Measurements from ENCODE around the gene AHDC1. TPM values are rescaled to one million over a fixed set of nuclear protein-coding genes. Genes with fewer than 3 reads are reported as not detected.

The AHDC1 gene
- total RNA-seq (32.1 and 33.0 TPM in 2 replicates), polyA plus RNA-seq (7.0 and 7.8 TPM in 2 replicates), polyA minus RNA-seq (10.8 and 13.8 TPM in 2 replicates), Bru-seq, nascent RNA (percentile 57 among the genes with signal in this experiment), BruChase-seq, experiment 1, labeled RNA remaining after a 6-hour chase (percentile 85 among the genes with signal in this experiment), BruChase-seq, experiment 2, labeled RNA remaining after a 2-hour chase (percentile 79 among the genes with signal in this experiment)
- 5.9 and 7.2 TPM in 2 replicates for polyA plus RNA-seq (2011; cell fraction: cytosol; rRNA removed)
- polyA plus RNA-seq (2011; cell fraction: nucleus; rRNA removed): 17.1 and 18.6 TPM in 2 replicates
- 10.8 and 13.3 TPM in 2 replicates for polyA plus RNA-seq (2012)
- 4.2 TPM for polyA minus RNA-seq (2011; cell fraction: cytosol; rRNA and poly(A)+ RNA removed)
- polyA minus RNA-seq (2011; cell fraction: nucleus; rRNA and poly(A)+ RNA removed): 7.6 and 14.5 TPM in 2 replicates
- long read RNA-seq, partial matches to known transcripts: 10 of 15 reads
- long read RNA-seq, other reads (novel, unspliced or antisense): 5 of 15 reads

GRCh38 chr1:27603681-27604578, at the start of gene AHDC1:
Gene AHDC1 (minus strand): TSS chr1:27604144. CDS start chr1:27552115, 52,029 bp downstream.
- Histone ChIP-seq H3K4me3 (replicated peaks in 1 of 3; ENCODE audit: insufficient read depth in 1 of 3, low read depth in 1 of 3, low read length in 3 of 3) (peak within 1 kb of the TSS; percentile 60 to 97 (median 71)), H3K79me2 (ENCODE audit: control insufficient read depth, insufficient read depth, low read length) (peaks cover 10% of the 10 kb centered on the region), H3K36me3 (ENCODE audit: control insufficient read depth in 2 of 2, extremely low read depth in 1 of 2, insufficient read depth in 2 of 2, low read length in 2 of 2) (no peaks in the 10 kb centered on the region), H4K20me1 (replicated peaks; ENCODE audit: control insufficient read depth, extremely low read depth, insufficient read depth, low read length) (no peaks in the 10 kb centered on the region), H3K9me1 (replicated peaks; ENCODE audit: control insufficient read depth, extremely low read depth, insufficient read depth, low read length) (no peaks in the 10 kb centered on the region), H3K27me3 (ENCODE audit: control insufficient read depth in 2 of 2, insufficient read depth in 2 of 2, low read length in 2 of 2) (no peaks in the 10 kb centered on the region), H3K9ac (replicated peaks; ENCODE audit: extremely low read depth, insufficient read depth, low read length) (peak within 1 kb of the TSS; percentile 48), H3K9me3 (replicated peaks; ENCODE audit: control insufficient read depth, insufficient read depth, low read length) (no peaks in the 10 kb centered on the region), H3K27ac (ENCODE audit: insufficient read depth, low read depth, low read length) (no peak within 1 kb of the TSS), H3K4me1 (ENCODE audit: control insufficient read depth, extremely low read depth, insufficient read depth, low read length) (peaks cover 15% of the 10 kb centered on the region), H2AFZ (ENCODE audit: low read depth, low read length) (peak within 1 kb of the TSS; percentile 90), H3K4me2 (ENCODE audit: insufficient read depth, low read length) (peak within 1 kb of the TSS; percentile 32)
- FAIRE-seq: peak; percentile 64
- dilution Hi-C loops (cut with MboI; ENCODE audit: extremely low pct_ligation_motif_present, low sequenced_read_pairs) (no loop called here), intact Hi-C loops (cut with micrococcal nuclease) (loop anchor here (1.0 kb wide), 1 partner anchor 36 kb away; no protein-coding TSS in a partner anchor)
- ChIA-PET POLR2A (interaction anchor here (0.5 to 1.0 kb wide), 6 partner anchors 11 to 238 kb away, joined by 3 to 5 read pairs (median 4); no protein-coding TSS in a partner anchor), CTCF (interaction anchor here (0.6 to 15.8 kb wide), 14 partner anchors 12 to 308 kb away, joined by 3 to 455 read pairs (median 9); partner anchors contain the start of gene MAP3K6)
- peak; percentile 88 for DNase-seq (ENCODE audit: low read depth, low spot score)
- TF ChIP-seq POLR2A (IDR thresholded peaks at IDR 0.05; ENCODE audit: low read depth, low read length) (peak; percentile 48), GATA2 (IDR thresholded peaks at IDR 0.05; ENCODE audit: insufficient read depth, insufficient read length, low read depth, low read length) (no peak), MYC (IDR thresholded peaks at IDR 0.05; ENCODE audit: low read depth, low read length) (no peak), CTCF (IDR thresholded peaks at IDR 0.05; ENCODE audit: extremely low read depth in 1 of 2, insufficient read depth in 1 of 2, low read depth in 1 of 2, low read length in 2 of 2) (no peak), MAX (IDR thresholded peaks at IDR 0.05; ENCODE audit: insufficient read depth, insufficient read length) (no peak), EZH2 (IDR thresholded peaks at IDR 0.05; ENCODE audit: borderline replicate concordance, low read depth, low read length, severe bottlenecking) (no peak), POLR2AphosphoS5 (IDR thresholded peaks at IDR 0.05; ENCODE audit: insufficient read depth, low read depth, low read length) (peak; percentile 74)
- BruUV-seq (replicated peaks): no TSS peak
